Natural killer cell (primary cell): ENCODE data around the gene FHL1. TPM values are rescaled to one million over a fixed set of nuclear protein-coding genes. Genes with fewer than 3 reads are reported as not detected.

Experiments used
- ATAC-seq, 3 donors: fragments of 150-1000 bp in 2 of 3; fragments of 200-7000 bp in 1 of 3; cut with Tn5 transposase; 1 replicate in 1 of 3; 2 replicates in 2 of 3; pipeline ENCODE4 v1.10.0; 2021; ENCODE audit warnings: mild to moderate bottlenecking in 2 of 3, moderate library complexity in 2 of 3
- DNase-seq, 2 donors: peaks; one replicate each; pipeline versions ENCODE4 v3.0.0 to v3.0.0-alpha.2; 2013 to 2021; ENCODE audit warnings: mixed read lengths in 1 of 2
- H3K27ac ChIP-seq: one replicate; pipeline ENCODE4 v1.5.1; 2013; ENCODE audit warnings: mild to moderate bottlenecking, low read length
- H3K27me3 ChIP-seq: one replicate; pipeline ENCODE4 v1.6.1; 2013; ENCODE audit warnings: low read length; ENCODE audit not compliant: control insufficient read depth, insufficient read depth
- H3K36me3 ChIP-seq: one replicate; pipeline ENCODE4 v1.6.1; 2013; ENCODE audit warnings: low read length; ENCODE audit not compliant: control insufficient read depth, insufficient read depth
- H3K4me1 ChIP-seq: one replicate; pipeline ENCODE4 v1.6.1; 2013; ENCODE audit warnings: low read length; ENCODE audit not compliant: control insufficient read depth, insufficient read depth
- H3K4me3 ChIP-seq: one replicate; pipeline ENCODE4 v1.5.1; 2013; ENCODE audit warnings: low read length
- H3K9me3 ChIP-seq: one replicate; pipeline ENCODE4 v1.6.1; 2013; ENCODE audit warnings: low read length; ENCODE audit not compliant: control insufficient read depth, insufficient read depth
- H3K27ac Mint-ChIP-seq, 2 donors: one replicate each; pipeline ENCODE4 v1.8.0; 2022; ENCODE audit warnings: mild to moderate bottlenecking in 2 of 2, mixed read lengths in 2 of 2, moderate library complexity in 1 of 2
- H3K27me3 Mint-ChIP-seq, 2 donors: one replicate each; pipeline ENCODE4 v1.8.0; 2022; ENCODE audit warnings: low read depth in 2 of 2, mixed read lengths in 2 of 2
- H3K36me3 Mint-ChIP-seq: one replicate; pipeline ENCODE4 v1.8.0; 2022; ENCODE audit warnings: mixed read lengths
- H3K4me1 Mint-ChIP-seq, 2 donors: one replicate each; pipeline ENCODE4 v1.8.0; 2022; ENCODE audit warnings: mixed read lengths in 2 of 2
- H3K4me3 Mint-ChIP-seq: one replicate; pipeline ENCODE4 v1.8.0; 2022; ENCODE audit warnings: mild to moderate bottlenecking, moderate library complexity, mixed read lengths
- H3K9me3 Mint-ChIP-seq, 2 donors: one replicate each; pipeline ENCODE4 v1.8.0; 2022; ENCODE audit warnings: mixed read lengths in 2 of 2
- CTCF ChIP-seq: fragments of 200-600 bp; IDR thresholded peaks from one replicate; pipeline ENCODE4 v1.8.0; 2022; ENCODE audit warnings: antibody characterized with exemption
- WGBS: methylation state at CpG from one replicate; pipeline ENCODE4 v1.1.7; 2013; ENCODE audit warnings: missing lambda C conversion rate; ENCODE audit not compliant: insufficient coverage; 5-methylcytosine and 5-hydroxymethylcytosine counted together
- intact Hi-C: fragments of 100-400 bp; cut with micrococcal nuclease; formaldehyde crosslinking; loops from one replicate; pipeline ENCODE4 v1.14.2; 2022
- total RNA-seq, 4 donors: library from RNA; stranded (reverse); fragments of 120-200 nt in 1 of 4; gene quantifications; one replicate each; pipeline versions ENCODE4 v1.2.3 to v1.2.4, GENCODE V29; 2013 to 2022

FHL1 gene
- total RNA-seq, 3 donors from 2014 or later (not counting 1 experiment from before 2014, with no cell fraction given), result 3.2 to 5.7 (median 3.7) TPM

- intact Hi-C loops, result no loop called here
- no peaks in the 10 kb centered on the region for H3K4me1 Mint-ChIP-seq
Observed at GRCh38 chrX:136220540-136220939, 73.2 kb downstream of the FHL1 start.

GRCh38 chrX:136220951-136221350, 73.6 kb downstream of the FHL1 start:
- Mint-ChIP-seq H3K36me3 (peaks cover 9% of the 10 kb centered on the region), H3K27me3 (no peaks in the 10 kb centered on the region), H3K9me3 (no peaks in the 10 kb centered on the region), H3K4me3 (no peak overlapping the region), H3K4me1 (no peaks in the 10 kb centered on the region), H3K27ac (no peak overlapping the region)
- Histone ChIP-seq H3K36me3 (peaks cover 30% of the 10 kb centered on the region), H3K27ac (no peak overlapping the region), H3K9me3 (no peaks in the 10 kb centered on the region), H3K4me1 (no peaks in the 10 kb centered on the region), H3K27me3 (no peaks in the 10 kb centered on the region), H3K4me3 (no peak overlapping the region)
- no peak for DNase-seq
- intact Hi-C loops, result no loop called here
- no peak for TF ChIP-seq CTCF
- ATAC-seq, result no peak
- 96% methylated on average over 3 of the region's 3 CpGs for WGBS

More at GRCh38 chrX:136220540-136220939, 73.2 kb downstream of the FHL1 start:
- ATAC-seq, result no peak
- 83% methylated on average over 2 of the region's 4 CpGs for WGBS
- H3K36me3 Mint-ChIP-seq, result peaks cover 6% of the 10 kb centered on the region
- H3K27me3 Mint-ChIP-seq, result no peaks in the 10 kb centered on the region
- Histone ChIP-seq H3K27ac (no peak overlapping the region), H3K9me3 (no peaks in the 10 kb centered on the region), H3K4me1 (no peaks in the 10 kb centered on the region), H3K4me3 (no peak overlapping the region), H3K27me3 (no peaks in the 10 kb centered on the region), H3K36me3 (peaks cover 28% of the 10 kb centered on the region)
- H3K4me3 Mint-ChIP-seq, result no peak overlapping the region
- no peak for DNase-seq
- no peak for TF ChIP-seq CTCF
- H3K27ac Mint-ChIP-seq, result no peak overlapping the region
- H3K9me3 Mint-ChIP-seq, result no peaks in the 10 kb centered on the region

- H3K9me3 Mint-ChIP-seq, result no peaks in the 10 kb centered on the region
- WGBS, result 100% methylated on average over 3 of the region's 3 CpGs
Observed at GRCh38 chrX:136221851-136222513, 74.6 kb downstream of the FHL1 start.

More at GRCh38 chrX:136221851-136222513, 74.6 kb downstream of the FHL1 start:
- H3K27ac ChIP-seq, result no peak overlapping the region
- no peak for TF ChIP-seq CTCF
- Mint-ChIP-seq H3K27ac (no peak overlapping the region), H3K36me3 (peaks cover 9% of the 10 kb centered on the region), H3K4me1 (no peaks in the 10 kb centered on the region), H3K4me3 (no peak overlapping the region), H3K27me3 (no peaks in the 10 kb centered on the region)
- no peak for ATAC-seq
- peaks cover 33% of the 10 kb centered on the region for H3K36me3 ChIP-seq
- H3K4me3 ChIP-seq, result no peak overlapping the region
- H3K27me3 ChIP-seq, result no peaks in the 10 kb centered on the region
- DNase-seq, result no peak
- no peaks in the 10 kb centered on the region for H3K4me1 ChIP-seq
- intact Hi-C loops, result no loop called here
- no peaks in the 10 kb centered on the region for H3K9me3 ChIP-seq
